Stimulated activated CD4-positive, alpha-beta T cell treated with anti-CD3 and anti-CD28 coated beads, TNF-alpha, amount 100 ng/mL, for 4 hours (primary cell): Measurements from ENCODE around the gene SPTLC3.

Source experiments
- DNase-seq, 3 experiments: peaks; one replicate each; pipeline ENCODE4 v3.0.0-alpha.2; 2020; ENCODE audit warnings: low read depth in 3 of 3

Gene SPTLC3

GRCh38 chr20:13098720-13099355, 90.1 kb downstream of the SPTLC3 start:
- DNase-seq = no peak

GRCh38 chr20:13099676-13100075, 90.9 kb downstream of the SPTLC3 start:
- DNase-seq = no peak

GRCh38 chr20:13101276-13101675, 92.5 kb downstream of the SPTLC3 start:
- DNase-seq = no peak

GRCh38 chr20:13101706-13102105, 92.9 kb downstream of the SPTLC3 start:
- no peak for DNase-seq

- DNase-seq = no peak
These were observed 93.5 kb downstream of the SPTLC3 start for GRCh38 chr20:13102237-13102636.

GRCh38 chr20:13102694-13103093, 93.9 kb downstream of the SPTLC3 start:
- DNase-seq = no peak

GRCh38 chr20:13105039-13105438, 96.3 kb downstream of the SPTLC3 start:
- no peak for DNase-seq

- no peak for DNase-seq
These were observed 97.2 kb downstream of the SPTLC3 start for GRCh38 chr20:13105864-13106457.

GRCh38 chr20:13109658-13110057, 100.9 kb downstream of the SPTLC3 start:
- DNase-seq = no peak

GRCh38 chr20:13110796-13111195, 102.0 kb downstream of the SPTLC3 start:
- DNase-seq = no peak

- no peak for DNase-seq
These were observed 102.6 kb downstream of the SPTLC3 start for GRCh38 chr20:13111249-13111911.

GRCh38 chr20:13113731-13114130, 105.0 kb downstream of the SPTLC3 start:
- no peak for DNase-seq

- DNase-seq = no peak
These were observed 108.4 kb downstream of the SPTLC3 start for GRCh38 chr20:13117200-13117599.

GRCh38 chr20:13118676-13119075, 109.9 kb downstream of the SPTLC3 start:
- no peak for DNase-seq

- DNase-seq = peak in 2 of 3 experiments; percentile 2 to 17
These were observed 110.8 kb downstream of the SPTLC3 start for GRCh38 chr20:13119583-13119982.

GRCh38 chr20:13120471-13120870, 111.7 kb downstream of the SPTLC3 start:
- no peak for DNase-seq

GRCh38 chr20:13121840-13122515, 113.2 kb downstream of the SPTLC3 start:
- no peak for DNase-seq

- DNase-seq = no peak
These were observed 116.7 kb downstream of the SPTLC3 start for GRCh38 chr20:13125486-13125885.

GRCh38 chr20:13128173-13128572, 119.4 kb downstream of the SPTLC3 start:
- DNase-seq = no peak

- DNase-seq = no peak
These were observed 121.4 kb downstream of the SPTLC3 start for GRCh38 chr20:13130061-13130706.

GRCh38 chr20:13130707-13131103, 121.9 kb downstream of the SPTLC3 start:
- DNase-seq = no peak

- DNase-seq = no peak
These were observed 122.9 kb downstream of the SPTLC3 start for GRCh38 chr20:13131688-13132087.
